Thyroid gland (tissue), 4 donors: ENCODE measurements around the gene KAZN.

Experiments used
- POLR2A ChIP-seq, 2 donors: fragments of 450-650 bp; IDR thresholded peaks; one replicate each; pipeline ENCODE4 v1.6.1; 2017; ENCODE audit warnings: antibody characterized with exemption in 2 of 2, mild to moderate bottlenecking in 2 of 2, moderate library complexity in 1 of 2
- TF ChIP-seq, protein P1 (sequence below), 6 experiments: fragments of 200-600 bp in 3 of 6; fragments of 450-650 bp in 3 of 6; sonication (generic) in 3 of 6; IDR thresholded peaks; one replicate each; pipeline ENCODE4 v1.5.1; 2016 to 2019; ENCODE audit warnings: antibody characterized with exemption in 6 of 6, mild to moderate bottlenecking in 2 of 6, inconsistent platforms in 1 of 6, moderate library complexity in 1 of 6

GRCh38 chr1:14878124-14878523, 279.6 kb downstream of the KAZN start:
- TF ChIP-seq, protein P1, sequence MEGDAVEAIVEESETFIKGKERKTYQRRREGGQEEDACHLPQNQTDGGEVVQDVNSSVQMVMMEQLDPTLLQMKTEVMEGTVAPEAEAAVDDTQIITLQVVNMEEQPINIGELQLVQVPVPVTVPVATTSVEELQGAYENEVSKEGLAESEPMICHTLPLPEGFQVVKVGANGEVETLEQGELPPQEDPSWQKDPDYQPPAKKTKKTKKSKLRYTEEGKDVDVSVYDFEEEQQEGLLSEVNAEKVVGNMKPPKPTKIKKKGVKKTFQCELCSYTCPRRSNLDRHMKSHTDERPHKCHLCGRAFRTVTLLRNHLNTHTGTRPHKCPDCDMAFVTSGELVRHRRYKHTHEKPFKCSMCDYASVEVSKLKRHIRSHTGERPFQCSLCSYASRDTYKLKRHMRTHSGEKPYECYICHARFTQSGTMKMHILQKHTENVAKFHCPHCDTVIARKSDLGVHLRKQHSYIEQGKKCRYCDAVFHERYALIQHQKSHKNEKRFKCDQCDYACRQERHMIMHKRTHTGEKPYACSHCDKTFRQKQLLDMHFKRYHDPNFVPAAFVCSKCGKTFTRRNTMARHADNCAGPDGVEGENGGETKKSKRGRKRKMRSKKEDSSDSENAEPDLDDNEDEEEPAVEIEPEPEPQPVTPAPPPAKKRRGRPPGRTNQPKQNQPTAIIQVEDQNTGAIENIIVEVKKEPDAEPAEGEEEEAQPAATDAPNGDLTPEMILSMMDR (IDR thresholded peaks at IDR 0.05), result no peak
- TF ChIP-seq POLR2A (IDR thresholded peaks at IDR 0.05), result no peak
